Body of pancreas (tissue), 4 donors: ENCODE data around the gene CDK14. TPM values are rescaled to one million over a fixed set of nuclear protein-coding genes. Genes with fewer than 3 reads are reported as not detected.

ENCODE experiments used
- ATAC-seq: fragments of 150-250 bp; one replicate; pipeline ENCODE4 v1.9.1; 2016
- DNase-seq, 4 donors: peaks; one replicate each; pipeline ENCODE4 v3.0.0-alpha.2; 2019
- H3K27ac ChIP-seq, 4 donors: fragments of 200-600 bp; sonication (generic); 1 replicate in 3 of 4; 2 replicates in 1 of 4; pipeline versions ENCODE4 v1.5.1 to v1.6.1; 2016 to 2019; ENCODE audit warnings: mild to moderate bottlenecking in 1 of 4, mixed read lengths in 1 of 4, moderate library complexity in 1 of 4
- H3K27me3 ChIP-seq, 2 donors: fragments of 200-600 bp; sonication (generic); one replicate each; pipeline ENCODE4 v1.6.0; 2016; ENCODE audit warnings: mild to moderate bottlenecking in 1 of 2
- H3K36me3 ChIP-seq, 2 donors: fragments of 200-600 bp; sonication (generic); replicated peaks in 1 of 2; 2 replicates each; pipeline ENCODE4 v1.5.1; 2016; ENCODE audit warnings: low read depth in 2 of 2; ENCODE audit not compliant: insufficient read depth in 1 of 2
- H3K4me1 ChIP-seq: fragments of 200-600 bp; sonication (generic); one replicate; pipeline ENCODE4 v1.6.0; 2016
- H3K4me3 ChIP-seq, 2 donors: fragments of 200-600 bp; sonication (generic); 1 replicate in 1 of 2; 2 replicates in 1 of 2; pipeline ENCODE4 v1.5.1; 2016 to 2019
- H3K9me3 ChIP-seq, 3 donors: fragments of 200-600 bp; sonication (generic); 1 replicate in 2 of 3; 2 replicates in 1 of 3; pipeline ENCODE4 v1.5.1; 2016
- POLR2A ChIP-seq, 3 donors: fragments of 450-650 bp; IDR thresholded peaks; one replicate each; pipeline ENCODE4 v1.6.1; 2016; ENCODE audit warnings: antibody characterized with exemption in 3 of 3, mild to moderate bottlenecking in 2 of 3
- WGBS, 2 donors: methylation state at CpG; one replicate each; pipeline ENCODE4 v1.1.5; 2017; 5-methylcytosine and 5-hydroxymethylcytosine counted together
- intact Hi-C: fragments of 100-400 bp; cut with DNase I; formaldehyde crosslinking; loops from one replicate; pipeline ENCODE4 v1.15.1; 2023
- total RNA-seq, 2 donors: library from RNA; depleted of rRNA; stranded (reverse); fragments of >200 nt; gene quantifications; one replicate each; pipeline ENCODE4 v1.1.0, GENCODE V29; 2016
- TF ChIP-seq, protein P1 (sequence below), 7 experiments: fragments of 450-650 bp in 4 of 7; fragments of 200-600 bp in 3 of 7; sonication (generic) in 3 of 7; IDR thresholded peaks; one replicate each; pipeline ENCODE4 v1.5.1; 2016 to 2019; ENCODE audit warnings: antibody characterized with exemption in 7 of 7

Gene CDK14
- total RNA-seq, 2 donors from 2014 or later: 21.8 to 35.6 TPM

DNA sequence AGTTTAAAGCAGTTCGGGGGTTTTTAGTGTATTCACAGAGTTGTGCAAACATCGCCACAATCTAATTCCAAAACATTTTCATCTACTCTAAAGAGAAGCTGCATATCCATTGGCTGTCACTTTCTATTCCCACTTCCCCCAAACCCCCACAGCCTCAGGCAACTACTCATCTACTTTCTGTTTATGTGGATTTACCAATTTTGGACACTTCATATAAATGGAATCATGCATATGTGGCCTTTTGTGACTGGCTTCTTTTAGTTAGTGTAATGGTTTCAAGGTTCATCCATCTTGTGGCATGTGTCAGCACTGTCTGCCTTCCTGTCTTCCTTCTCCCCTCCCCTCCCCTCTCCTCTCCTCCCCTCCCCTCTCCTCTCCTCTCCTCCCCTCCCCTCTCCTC, 589.6 kb downstream of the CDK14 start:
- ATAC-seq: no peak
- H3K4me3 ChIP-seq: no peak overlapping the region

DNA sequence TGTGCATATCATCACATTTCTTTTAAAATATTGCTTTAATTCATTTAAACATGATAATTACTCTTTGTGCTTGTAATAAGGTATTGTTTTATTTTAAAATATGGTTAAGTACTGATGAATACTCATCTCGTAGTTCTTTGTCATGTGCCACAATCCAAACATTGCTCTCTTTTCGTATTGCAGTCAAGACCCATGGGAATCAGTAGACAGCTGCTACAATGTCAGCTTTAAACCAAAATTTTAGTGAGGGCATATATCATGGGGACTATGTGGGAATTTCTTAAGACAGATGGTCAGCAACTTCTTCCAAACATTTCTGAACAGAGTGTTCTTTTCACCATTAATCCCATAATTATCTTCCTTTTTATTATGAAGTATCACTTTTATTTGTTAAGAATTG, 590.9 kb downstream of the CDK14 start:
- H3K27me3 ChIP-seq: no peaks in the 10 kb centered on the region
- TF ChIP-seq, protein P1, sequence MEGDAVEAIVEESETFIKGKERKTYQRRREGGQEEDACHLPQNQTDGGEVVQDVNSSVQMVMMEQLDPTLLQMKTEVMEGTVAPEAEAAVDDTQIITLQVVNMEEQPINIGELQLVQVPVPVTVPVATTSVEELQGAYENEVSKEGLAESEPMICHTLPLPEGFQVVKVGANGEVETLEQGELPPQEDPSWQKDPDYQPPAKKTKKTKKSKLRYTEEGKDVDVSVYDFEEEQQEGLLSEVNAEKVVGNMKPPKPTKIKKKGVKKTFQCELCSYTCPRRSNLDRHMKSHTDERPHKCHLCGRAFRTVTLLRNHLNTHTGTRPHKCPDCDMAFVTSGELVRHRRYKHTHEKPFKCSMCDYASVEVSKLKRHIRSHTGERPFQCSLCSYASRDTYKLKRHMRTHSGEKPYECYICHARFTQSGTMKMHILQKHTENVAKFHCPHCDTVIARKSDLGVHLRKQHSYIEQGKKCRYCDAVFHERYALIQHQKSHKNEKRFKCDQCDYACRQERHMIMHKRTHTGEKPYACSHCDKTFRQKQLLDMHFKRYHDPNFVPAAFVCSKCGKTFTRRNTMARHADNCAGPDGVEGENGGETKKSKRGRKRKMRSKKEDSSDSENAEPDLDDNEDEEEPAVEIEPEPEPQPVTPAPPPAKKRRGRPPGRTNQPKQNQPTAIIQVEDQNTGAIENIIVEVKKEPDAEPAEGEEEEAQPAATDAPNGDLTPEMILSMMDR (IDR thresholded peaks at IDR 0.05): no peak
- TF ChIP-seq POLR2A (IDR thresholded peaks at IDR 0.05): no peak
- no peak overlapping the region for H3K4me3 ChIP-seq
- 88 to 90% methylated on average over 2 of the region's 2 CpGs for WGBS, 2 donors
- no peak overlapping the region for H3K27ac ChIP-seq
- no peaks in the 10 kb centered on the region for H3K9me3 ChIP-seq
- H3K4me1 ChIP-seq: no peaks in the 10 kb centered on the region
- DNase-seq: no peak
- no peaks in the 10 kb centered on the region for H3K36me3 ChIP-seq
- no peak for ATAC-seq
- intact Hi-C loops: no loop called here

More for the DNA sequence above, 589.6 kb downstream of the CDK14 start:
- 96 to 98% methylated on average over 2 of the region's 2 CpGs for WGBS, 2 donors
- intact Hi-C loops: no loop called here
- H3K9me3 ChIP-seq: no peaks in the 10 kb centered on the region
- H3K27ac ChIP-seq: no peak overlapping the region
- no peaks in the 10 kb centered on the region for H3K4me1 ChIP-seq
- TF ChIP-seq, protein P1 (IDR thresholded peaks at IDR 0.05): no peak
- no peak for TF ChIP-seq POLR2A (IDR thresholded peaks at IDR 0.05)
- no peaks in the 10 kb centered on the region for H3K27me3 ChIP-seq
- no peaks in the 10 kb centered on the region for H3K36me3 ChIP-seq
- DNase-seq: no peak

DNA sequence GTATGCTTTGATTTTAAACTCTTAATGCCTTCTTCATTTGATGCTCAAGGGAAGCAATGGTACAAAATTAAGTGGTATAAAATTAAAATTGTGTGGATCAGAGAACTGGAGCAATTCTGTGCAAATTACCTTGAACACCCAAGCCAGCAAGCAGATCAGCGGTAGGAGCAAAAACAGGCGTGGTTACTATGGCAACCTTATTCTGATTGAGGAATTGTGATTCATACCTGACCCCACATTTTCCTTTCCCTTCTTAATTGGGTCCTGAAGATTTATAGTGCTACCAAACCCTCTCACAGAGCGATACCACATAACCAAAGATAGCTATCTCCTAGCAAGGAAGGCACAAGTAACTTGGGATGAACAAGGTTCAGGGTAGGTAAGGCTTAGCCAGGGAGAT, 595.6 kb downstream of the CDK14 start:
- no peak for DNase-seq
- no peak overlapping the region for H3K27ac ChIP-seq
- 92 to 93% methylated on average over 3 of the region's 3 CpGs for WGBS, 2 donors
- no peak for TF ChIP-seq POLR2A (IDR thresholded peaks at IDR 0.05)
- TF ChIP-seq, protein P1 (IDR thresholded peaks at IDR 0.05): no peak
- H3K27me3 ChIP-seq: no peaks in the 10 kb centered on the region
- no peaks in the 10 kb centered on the region for H3K36me3 ChIP-seq
- ATAC-seq: no peak
- intact Hi-C loops: no loop called here
- H3K4me3 ChIP-seq: no peak overlapping the region
- no peaks in the 10 kb centered on the region for H3K9me3 ChIP-seq
- H3K4me1 ChIP-seq: no peaks in the 10 kb centered on the region

DNA sequence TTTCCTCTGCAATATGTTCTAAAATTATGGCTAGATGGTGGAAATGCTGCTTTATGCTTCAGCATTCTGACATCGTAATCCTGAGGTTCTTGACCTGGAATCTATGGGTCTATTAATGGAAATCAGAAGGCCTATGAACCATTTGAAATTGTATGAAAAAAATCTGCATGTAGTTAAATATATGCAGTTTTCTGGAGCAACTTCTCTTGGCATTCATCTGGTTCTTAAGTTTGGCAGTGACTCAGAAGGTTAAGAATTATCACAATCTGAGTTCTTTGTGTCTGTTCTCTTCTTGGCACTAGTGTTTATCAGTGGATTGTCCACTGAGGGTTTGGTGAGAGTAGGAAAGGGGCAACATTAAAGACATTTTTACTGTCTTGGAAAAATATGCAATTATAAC, 597.0 kb downstream of the CDK14 start:
- ATAC-seq: no peak
- DNase-seq: no peak
- H3K9me3 ChIP-seq: no peaks in the 10 kb centered on the region
- no peaks in the 10 kb centered on the region for H3K4me1 ChIP-seq
- no peaks in the 10 kb centered on the region for H3K36me3 ChIP-seq
- no peak for TF ChIP-seq POLR2A (IDR thresholded peaks at IDR 0.05)
- TF ChIP-seq, protein P1 (IDR thresholded peaks at IDR 0.05): no peak
- 83 to 93% methylated on average over 1 of the region's 1 CpG for WGBS, 2 donors
- H3K4me3 ChIP-seq: no peak overlapping the region
- no peak overlapping the region for H3K27ac ChIP-seq
- H3K27me3 ChIP-seq: no peaks in the 10 kb centered on the region
- intact Hi-C loops: no loop called here

DNA sequence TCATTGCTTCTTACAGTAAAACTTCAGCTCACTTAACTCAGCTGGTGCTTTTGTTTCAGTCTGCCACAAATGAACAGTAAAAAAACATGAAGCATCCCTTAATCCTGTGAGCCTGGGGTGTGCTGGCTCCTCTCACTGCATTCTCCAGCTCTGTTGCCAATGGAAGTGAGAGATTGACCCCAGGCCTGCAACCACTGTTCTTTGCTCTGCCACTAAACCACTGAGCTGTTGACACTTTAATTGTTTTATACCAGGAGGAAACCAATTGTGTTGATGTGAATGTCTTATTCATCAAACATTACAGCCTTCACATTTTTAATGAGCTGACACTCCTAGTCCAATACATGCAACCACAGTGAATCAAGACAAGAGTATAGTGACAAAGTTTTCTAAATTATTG, 598.7 kb downstream of the CDK14 start:
- Histone ChIP-seq H3K9me3 (no peaks in the 10 kb centered on the region), H3K27ac (no peak overlapping the region), H3K4me1 (no peaks in the 10 kb centered on the region), H3K36me3 (no peaks in the 10 kb centered on the region), H3K4me3 (no peak overlapping the region), H3K27me3 (no peaks in the 10 kb centered on the region)
- no peak for TF ChIP-seq POLR2A (IDR thresholded peaks at IDR 0.05)
- TF ChIP-seq, protein P1 (IDR thresholded peaks at IDR 0.05): no peak
- no peak for DNase-seq
- intact Hi-C loops: no loop called here
- ATAC-seq: no peak
